ENCODE measurements around the gene NEDD4.

DNA sequence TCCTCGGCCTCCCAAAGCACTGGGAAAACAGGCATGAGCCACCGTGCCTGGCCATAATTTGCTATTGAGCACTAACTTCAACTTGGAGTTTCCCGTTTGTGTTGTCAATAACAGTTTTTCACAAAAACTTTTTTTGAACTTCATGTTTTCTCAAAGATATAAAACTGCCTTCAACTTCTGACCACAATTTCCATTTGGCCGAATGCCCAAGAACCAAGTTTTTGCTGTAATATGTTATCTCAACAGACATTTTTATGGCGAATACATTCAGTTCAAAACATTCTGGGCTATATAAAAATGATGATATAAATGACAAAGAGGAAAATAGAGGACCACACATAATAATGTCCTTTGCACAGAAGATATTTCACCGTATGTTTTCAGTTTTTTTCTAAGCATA lies 56.4 kb downstream of the NEDD4 start:
- TF ChIP-seq EZH2 (IDR thresholded peaks at IDR 0.05; ENCODE audit: borderline replicate concordance, low read length), result no peak
- TF ChIP-seq, protein P1, sequence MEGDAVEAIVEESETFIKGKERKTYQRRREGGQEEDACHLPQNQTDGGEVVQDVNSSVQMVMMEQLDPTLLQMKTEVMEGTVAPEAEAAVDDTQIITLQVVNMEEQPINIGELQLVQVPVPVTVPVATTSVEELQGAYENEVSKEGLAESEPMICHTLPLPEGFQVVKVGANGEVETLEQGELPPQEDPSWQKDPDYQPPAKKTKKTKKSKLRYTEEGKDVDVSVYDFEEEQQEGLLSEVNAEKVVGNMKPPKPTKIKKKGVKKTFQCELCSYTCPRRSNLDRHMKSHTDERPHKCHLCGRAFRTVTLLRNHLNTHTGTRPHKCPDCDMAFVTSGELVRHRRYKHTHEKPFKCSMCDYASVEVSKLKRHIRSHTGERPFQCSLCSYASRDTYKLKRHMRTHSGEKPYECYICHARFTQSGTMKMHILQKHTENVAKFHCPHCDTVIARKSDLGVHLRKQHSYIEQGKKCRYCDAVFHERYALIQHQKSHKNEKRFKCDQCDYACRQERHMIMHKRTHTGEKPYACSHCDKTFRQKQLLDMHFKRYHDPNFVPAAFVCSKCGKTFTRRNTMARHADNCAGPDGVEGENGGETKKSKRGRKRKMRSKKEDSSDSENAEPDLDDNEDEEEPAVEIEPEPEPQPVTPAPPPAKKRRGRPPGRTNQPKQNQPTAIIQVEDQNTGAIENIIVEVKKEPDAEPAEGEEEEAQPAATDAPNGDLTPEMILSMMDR (IDR thresholded peaks at IDR 0.05; ENCODE audit: low read length), result no peak

Data from OCI-LY1 (cell line).